Measurements from ENCODE around the gene PLA2G6. TPM values are rescaled to one million over a fixed set of nuclear protein-coding genes. Genes with fewer than 3 reads are reported as not detected.
A peak's percentile ranks its signal among the peaks of the same experiment; 100 is the strongest.

The PLA2G6 gene
- total RNA-seq, 1 donor from 2014 or later = 41.6 TPM

DNA sequence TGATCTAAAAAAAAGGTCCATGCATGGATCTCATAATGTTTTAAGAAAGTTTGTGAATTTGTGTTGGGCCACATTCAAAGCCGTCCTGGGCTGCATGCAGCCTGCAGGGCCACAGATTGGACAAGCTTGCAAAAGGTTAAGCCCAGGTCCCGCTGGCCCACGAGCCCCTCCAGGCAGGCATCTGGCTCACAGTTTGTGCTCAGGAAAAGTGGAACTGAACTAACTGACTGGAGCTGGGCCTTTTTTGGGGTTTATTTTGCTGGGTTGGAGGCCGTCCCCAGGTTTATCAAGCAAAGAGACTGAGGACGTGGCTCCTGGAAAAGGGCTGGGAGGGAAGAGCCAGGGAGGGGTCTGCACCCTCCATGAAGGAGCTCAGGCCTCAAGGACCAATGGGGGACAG lies 39.0 kb downstream of the PLA2G6 start:
- H3K4me3 Mint-ChIP-seq (ENCODE audit: unreplicated experiment) = no peak overlapping the region
- peaks cover 14% of the 10 kb centered on the region for H3K36me3 Mint-ChIP-seq (ENCODE audit: unreplicated experiment)
- no peak overlapping the region for H3K27ac Mint-ChIP-seq (ENCODE audit: unreplicated experiment)
- no peak for TF ChIP-seq CTCF (IDR thresholded peaks at IDR 0.05)
- no peak for DNase-seq (ENCODE audit: extremely low spot score, unreplicated experiment)
- peaks cover 11% of the 10 kb centered on the region for H3K4me1 Mint-ChIP-seq (ENCODE audit: unreplicated experiment)
- no peaks in the 10 kb centered on the region for H3K27me3 Mint-ChIP-seq (ENCODE audit: unreplicated experiment)
- no peaks in the 10 kb centered on the region for H3K9me3 Mint-ChIP-seq (ENCODE audit: unreplicated experiment)

DNA sequence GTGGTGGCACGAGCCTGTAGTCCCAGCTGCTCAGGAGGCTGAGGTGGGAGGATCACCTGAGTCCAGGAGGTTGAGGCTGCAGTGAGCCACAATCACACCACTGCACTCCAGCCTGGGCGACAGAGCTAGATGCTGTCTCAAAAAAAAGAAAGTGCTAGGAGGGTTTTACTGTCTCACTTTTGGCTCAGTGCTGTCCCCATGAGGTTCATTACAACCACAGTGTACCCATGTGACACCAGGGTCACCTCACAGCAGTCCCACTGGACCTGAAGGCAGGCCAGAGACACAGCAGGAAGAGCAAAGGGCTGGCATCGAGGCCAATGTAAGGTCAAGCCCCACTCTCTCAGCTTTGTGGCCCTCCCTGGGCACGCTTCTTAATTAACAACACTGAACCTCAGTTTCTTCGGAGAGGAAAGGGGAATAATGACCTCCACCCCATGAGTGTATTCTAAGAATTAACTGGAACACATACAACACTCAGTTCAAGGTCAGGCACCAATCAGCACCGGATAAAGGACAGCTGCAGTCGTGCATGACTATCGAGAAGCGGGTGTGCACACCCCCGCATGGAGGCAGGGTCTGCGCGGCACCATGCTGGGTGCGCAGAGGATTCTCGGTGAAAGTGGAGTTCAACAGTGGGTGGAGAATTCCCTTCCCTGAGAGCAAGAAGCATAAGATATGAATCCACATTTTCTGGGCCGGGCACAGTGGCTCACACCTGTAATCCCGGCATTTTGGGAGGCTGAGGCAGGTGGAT lies 40.2 kb downstream of the PLA2G6 start:
- no peak for TF ChIP-seq CTCF (IDR thresholded peaks at IDR 0.05)
- H3K27me3 Mint-ChIP-seq (ENCODE audit: unreplicated experiment) = no peaks in the 10 kb centered on the region
- no peaks in the 10 kb centered on the region for H3K9me3 Mint-ChIP-seq (ENCODE audit: unreplicated experiment)
- H3K4me1 Mint-ChIP-seq (ENCODE audit: unreplicated experiment) = peaks cover 8% of the 10 kb centered on the region
- H3K4me3 Mint-ChIP-seq (ENCODE audit: unreplicated experiment) = no peak overlapping the region
- DNase-seq (ENCODE audit: extremely low spot score, unreplicated experiment) = no peak
- H3K27ac Mint-ChIP-seq (ENCODE audit: unreplicated experiment) = no peak overlapping the region
- H3K36me3 Mint-ChIP-seq (ENCODE audit: unreplicated experiment) = peaks cover 14% of the 10 kb centered on the region

DNA sequence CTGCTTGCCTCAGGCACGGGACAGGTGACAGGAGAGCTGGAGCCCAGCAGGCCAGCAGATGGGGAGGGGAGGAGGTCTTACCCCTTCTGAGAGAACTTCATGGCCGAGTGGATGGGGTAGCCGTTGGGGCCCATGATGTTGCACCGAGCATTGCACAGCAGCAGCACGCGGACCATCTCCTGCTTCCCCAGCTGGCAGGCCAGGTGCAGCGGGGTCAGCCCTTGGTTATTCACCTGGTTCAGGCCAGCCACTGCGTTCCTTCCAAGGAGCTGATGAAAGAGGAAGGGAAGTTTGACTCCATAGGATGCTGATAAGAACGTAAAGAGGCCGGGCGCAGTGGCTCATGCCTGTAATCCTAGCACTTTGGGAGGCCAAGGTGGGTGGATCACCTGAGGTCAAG lies 41.7 kb downstream of the PLA2G6 start:
- Mint-ChIP-seq H3K4me3 (ENCODE audit: unreplicated experiment) (no peak overlapping the region), H3K27me3 (ENCODE audit: unreplicated experiment) (no peaks in the 10 kb centered on the region), H3K9me3 (ENCODE audit: unreplicated experiment) (no peaks in the 10 kb centered on the region), H3K4me1 (ENCODE audit: unreplicated experiment) (peaks cover 14% of the 10 kb centered on the region), H3K36me3 (ENCODE audit: unreplicated experiment) (peaks cover 23% of the 10 kb centered on the region), H3K27ac (ENCODE audit: unreplicated experiment) (no peak overlapping the region)
- DNase-seq (ENCODE audit: extremely low spot score, unreplicated experiment) = peak; percentile 72
- TF ChIP-seq CTCF (IDR thresholded peaks at IDR 0.05) = no peak

- H3K4me3 Mint-ChIP-seq (ENCODE audit: unreplicated experiment) = no peak overlapping the region
- H3K4me1 Mint-ChIP-seq (ENCODE audit: unreplicated experiment) = peaks cover 14% of the 10 kb centered on the region
- H3K27me3 Mint-ChIP-seq (ENCODE audit: unreplicated experiment) = no peaks in the 10 kb centered on the region
- no peak for TF ChIP-seq CTCF (IDR thresholded peaks at IDR 0.05)
- no peaks in the 10 kb centered on the region for H3K9me3 Mint-ChIP-seq (ENCODE audit: unreplicated experiment)
- H3K27ac Mint-ChIP-seq (ENCODE audit: unreplicated experiment) = no peak overlapping the region
- DNase-seq (ENCODE audit: extremely low spot score, unreplicated experiment) = no peak
- H3K36me3 Mint-ChIP-seq (ENCODE audit: unreplicated experiment) = peaks cover 25% of the 10 kb centered on the region
Observed at GRCh38 chr22:38138961-38139360, 42.7 kb downstream of the PLA2G6 start.

DNA sequence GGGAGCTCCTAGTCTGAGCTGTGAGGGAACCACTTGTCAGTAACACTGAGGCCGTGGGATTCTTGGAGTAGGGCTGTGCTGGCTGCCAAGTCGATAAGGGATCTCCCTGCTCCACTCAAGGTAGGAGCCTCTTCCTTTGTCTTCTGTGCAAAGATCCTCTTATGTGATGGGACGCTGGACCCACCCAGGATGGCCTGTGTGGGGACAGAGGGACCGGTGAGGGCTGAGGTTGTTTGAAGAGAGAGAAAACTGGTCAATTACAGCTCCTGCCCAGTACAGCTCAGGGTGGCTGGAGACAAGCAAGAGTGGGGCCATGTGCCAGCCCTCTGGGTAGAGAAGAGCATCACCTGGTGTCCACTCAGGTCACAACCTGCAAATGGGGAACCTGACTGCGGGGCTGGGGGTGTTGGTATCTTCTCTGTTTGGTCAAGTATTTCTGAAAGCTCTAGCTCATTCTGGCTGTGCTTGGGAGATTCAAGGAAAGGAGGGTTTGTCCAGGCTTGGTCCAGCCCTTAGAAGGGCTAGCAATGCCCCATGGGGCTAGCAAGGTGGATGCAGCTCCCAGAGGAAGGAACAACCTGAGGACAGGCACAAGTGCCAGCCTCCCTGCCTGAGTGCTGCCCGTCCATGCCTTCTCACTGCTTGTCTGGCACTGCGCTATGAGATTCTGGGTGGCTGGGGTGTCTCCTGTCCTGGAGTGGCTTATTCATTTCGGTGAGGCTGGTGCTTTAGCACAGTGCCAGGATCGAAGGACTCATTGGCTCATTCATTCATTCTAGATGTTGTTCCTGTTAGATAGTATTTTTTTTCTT lies 43.5 kb downstream of the PLA2G6 start:
- Mint-ChIP-seq H3K9me3 (ENCODE audit: unreplicated experiment) (no peaks in the 10 kb centered on the region), H3K27ac (ENCODE audit: unreplicated experiment) (no peak overlapping the region), H3K27me3 (ENCODE audit: unreplicated experiment) (no peaks in the 10 kb centered on the region), H3K36me3 (ENCODE audit: unreplicated experiment) (peaks cover 22% of the 10 kb centered on the region), H3K4me1 (ENCODE audit: unreplicated experiment) (peaks cover 9% of the 10 kb centered on the region), H3K4me3 (ENCODE audit: unreplicated experiment) (no peak overlapping the region)
- peak; percentile 65 for DNase-seq (ENCODE audit: extremely low spot score, unreplicated experiment)
- TF ChIP-seq CTCF (IDR thresholded peaks at IDR 0.05) = no peak

All from osteocyte (in vitro differentiated cells).